Ramos (cell line): Measurements from ENCODE around the gene HTR1A.

Source experiments
- in situ Hi-C: fragments of 300-500 bp; cut with MboI; formaldehyde crosslinking; loops from one replicate; pipeline ENCODE4 v1.14.3; 2022; ENCODE audit warnings: low sequenced_read_pairs; ENCODE audit not compliant: unreplicated experiment

HTR1A gene

GRCh38 chr5:63911871-63912270, 50.4 kb downstream of the HTR1A start:
- in situ Hi-C loops: no loop called here
